Fibroblast of mammary gland (primary cell): Measurements from ENCODE around the gene CYFIP2.
A peak's percentile ranks its signal among the peaks of the same experiment; 100 is the strongest.

ENCODE experiments used
- DNase-seq: peaks from one replicate; pipeline ENCODE4 v3.0.0-alpha.2; 2010; ENCODE audit warnings: low read depth
- H3K4me3 ChIP-seq: 2 replicates; pipeline ENCODE4 v1.5.1; 2011; ENCODE audit warnings: low read depth, mild to moderate bottlenecking, low read length, moderate library complexity; ENCODE audit not compliant: control insufficient read depth
- TF ChIP-seq, protein P1 (sequence below): conservative IDR thresholded peaks from 2 replicates; pipeline ENCODE4 v1.5.1; 2011; ENCODE audit warnings: low read depth, low read length, inconsistent platforms; ENCODE audit not compliant: control insufficient read depth, insufficient read depth

The CYFIP2 gene

GRCh38 chr5:157303023-157303422 lies 37.1 kb downstream of the CYFIP2 start:
- no peak for DNase-seq
- TF ChIP-seq, protein P1, sequence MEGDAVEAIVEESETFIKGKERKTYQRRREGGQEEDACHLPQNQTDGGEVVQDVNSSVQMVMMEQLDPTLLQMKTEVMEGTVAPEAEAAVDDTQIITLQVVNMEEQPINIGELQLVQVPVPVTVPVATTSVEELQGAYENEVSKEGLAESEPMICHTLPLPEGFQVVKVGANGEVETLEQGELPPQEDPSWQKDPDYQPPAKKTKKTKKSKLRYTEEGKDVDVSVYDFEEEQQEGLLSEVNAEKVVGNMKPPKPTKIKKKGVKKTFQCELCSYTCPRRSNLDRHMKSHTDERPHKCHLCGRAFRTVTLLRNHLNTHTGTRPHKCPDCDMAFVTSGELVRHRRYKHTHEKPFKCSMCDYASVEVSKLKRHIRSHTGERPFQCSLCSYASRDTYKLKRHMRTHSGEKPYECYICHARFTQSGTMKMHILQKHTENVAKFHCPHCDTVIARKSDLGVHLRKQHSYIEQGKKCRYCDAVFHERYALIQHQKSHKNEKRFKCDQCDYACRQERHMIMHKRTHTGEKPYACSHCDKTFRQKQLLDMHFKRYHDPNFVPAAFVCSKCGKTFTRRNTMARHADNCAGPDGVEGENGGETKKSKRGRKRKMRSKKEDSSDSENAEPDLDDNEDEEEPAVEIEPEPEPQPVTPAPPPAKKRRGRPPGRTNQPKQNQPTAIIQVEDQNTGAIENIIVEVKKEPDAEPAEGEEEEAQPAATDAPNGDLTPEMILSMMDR = no peak
- no peak overlapping the region for H3K4me3 ChIP-seq

GRCh38 chr5:157303667-157304327 lies 37.9 kb downstream of the CYFIP2 start:
- TF ChIP-seq, protein P1 = no peak
- no peak overlapping the region for H3K4me3 ChIP-seq
- no peak for DNase-seq

GRCh38 chr5:157306081-157306480 lies 40.2 kb downstream of the CYFIP2 start:
- no peak overlapping the region for H3K4me3 ChIP-seq
- TF ChIP-seq, protein P1 = no peak
- DNase-seq = no peak

DNA sequence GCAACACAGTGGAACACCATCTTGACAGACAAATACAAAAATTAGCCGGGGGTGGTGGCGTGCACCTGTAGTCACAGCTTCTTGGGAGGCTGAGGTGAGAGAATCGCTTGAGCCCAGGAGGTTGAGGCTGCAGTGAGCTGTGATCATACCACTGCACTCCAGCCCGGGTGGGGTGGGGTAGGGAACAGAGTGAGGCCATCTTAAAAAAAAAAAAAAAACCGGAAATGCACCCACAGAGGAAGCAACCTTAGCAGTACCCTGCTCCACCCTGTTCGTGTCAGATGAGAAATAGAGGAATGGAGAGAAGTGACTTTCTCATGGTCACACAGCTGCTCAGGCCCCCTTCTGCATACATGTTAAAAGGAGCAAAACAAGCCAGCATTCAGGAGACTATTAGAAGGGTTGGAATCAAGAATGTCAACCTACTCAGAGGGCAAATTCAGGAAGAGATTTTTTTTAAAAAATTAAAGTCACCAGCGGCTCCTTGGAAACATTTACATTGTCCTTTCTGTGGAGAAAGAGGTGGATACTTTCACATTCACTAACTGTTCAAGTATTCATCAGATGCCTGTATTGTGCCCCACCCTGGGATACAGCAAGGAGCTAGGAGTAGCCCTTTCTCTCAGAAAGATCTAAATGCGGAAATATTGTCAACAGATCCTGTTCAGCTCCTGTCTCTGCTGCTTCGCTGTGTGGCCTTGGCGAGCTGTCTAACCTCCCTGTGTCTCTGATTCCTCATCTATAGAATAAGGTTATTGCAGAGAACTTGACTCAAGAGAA lies 41.0 kb downstream of the CYFIP2 start:
- TF ChIP-seq, protein P1 = no peak
- no peak overlapping the region for H3K4me3 ChIP-seq

DNA sequence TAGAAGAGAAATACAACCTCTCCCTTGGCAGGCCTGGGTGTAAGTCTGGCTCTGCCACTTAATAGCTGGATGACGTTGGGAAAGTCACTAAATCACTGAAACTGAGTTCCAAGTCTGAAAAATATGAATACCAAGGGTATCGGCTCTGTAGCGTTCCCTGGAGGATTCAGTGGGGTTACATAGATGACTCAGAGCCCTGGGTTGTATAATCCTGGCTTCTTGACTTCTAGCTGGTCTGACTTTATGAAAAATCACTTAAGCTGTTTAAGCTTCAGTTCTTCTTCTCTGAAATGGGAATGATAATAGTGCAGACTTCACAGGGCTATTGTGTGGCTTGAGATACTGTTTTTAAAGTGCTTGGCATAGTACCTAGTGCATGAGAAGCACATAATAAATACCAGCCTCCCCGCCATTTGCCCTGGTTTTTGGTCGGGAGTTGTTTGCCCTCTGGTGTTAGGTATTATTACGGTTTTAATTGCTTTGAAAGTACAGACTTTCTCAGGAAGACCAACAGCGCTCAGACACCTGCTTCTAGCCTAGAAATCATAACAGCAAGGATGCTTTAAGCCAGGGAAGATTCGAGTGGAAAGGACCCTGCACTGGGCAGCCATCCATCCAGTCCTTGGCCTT lies 43.0 kb downstream of the CYFIP2 start:
- H3K4me3 ChIP-seq = no peak overlapping the region
- TF ChIP-seq, protein P1 = no peak
- DNase-seq = peak; percentile 73

More for the DNA sequence above, 41.0 kb downstream of the CYFIP2 start:
- no peak for DNase-seq

DNA sequence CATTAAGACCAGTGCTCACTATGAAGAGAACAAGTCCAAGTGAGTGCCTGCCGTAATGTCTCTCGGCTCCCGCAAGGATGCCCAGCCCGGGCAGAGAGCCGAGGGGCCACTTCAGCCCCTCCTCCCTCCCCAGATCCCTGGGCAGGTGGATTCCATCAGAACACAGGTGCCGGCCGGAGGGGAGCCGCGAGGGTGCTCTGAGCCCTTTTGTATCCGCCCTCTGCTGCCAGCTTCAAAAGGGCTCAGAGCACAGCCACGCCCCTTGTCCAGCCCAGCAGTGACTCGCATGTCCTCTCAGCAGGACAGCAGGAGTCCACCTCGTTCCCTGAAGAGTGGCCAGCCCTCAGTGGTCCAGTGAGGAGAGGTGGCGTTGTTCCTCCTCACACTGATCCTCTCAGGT lies 43.9 kb downstream of the CYFIP2 start:
- H3K4me3 ChIP-seq = no peak overlapping the region
- DNase-seq = no peak
- TF ChIP-seq, protein P1 = no peak
